ENCODE results near the gene MAIP1. TPM values are rescaled to one million over a fixed set of nuclear protein-coding genes. Genes with fewer than 3 reads are reported as not detected.

Gene MAIP1
- total and polyA plus RNA-seq, 2 of the 4 experiments (the other 2 are of a cell fraction), result 14.2 to 16.8 TPM

GRCh38 chr2:199958014-199958413, 2.6 kb downstream of the MAIP1 start:
- ATAC-seq (ENCODE audit: low read depth) (no peak), DNase-seq (no peak)
- Histone ChIP-seq H2BK5ac (ENCODE audit: low read depth, low read length, poor library complexity, severe bottlenecking) (no peak overlapping the region), H2AK5ac (ENCODE audit: low read depth, low read length) (no peak overlapping the region), H4K20me1 (ENCODE audit: insufficient read depth, low read length) (0 out of 2 replicates have a peak, but pooled peaks cover 6% of the 10 kb centered on the region), H2BK120ac (ENCODE audit: low read depth, low read length) (no peak overlapping the region), H2AK9ac (replicated peaks; ENCODE audit: low read depth, low read length, poor library complexity) (no peak overlapping the region), H3K9me1 (ENCODE audit: insufficient read depth, low read length) (0 out of 2 replicates have a peak, but pooled peaks cover 4% of the 10 kb centered on the region), H2BK20ac (ENCODE audit: low read depth, low read length) (no peak overlapping the region), H3K79me1 (ENCODE audit: low read depth in 1 of 2, low read length in 2 of 2) (peaks cover 29 to 39% of the 10 kb centered on the region in 2 experiments), H2AFZ (replicated peaks; ENCODE audit: low read length, poor library complexity) (no peak overlapping the region), H3K9me3 (ENCODE audit: control insufficient read depth, insufficient read depth, low read length) (no peaks in the 10 kb centered on the region), H3K23ac (ENCODE audit: low read depth, low read length) (no peak overlapping the region), H3K18ac (ENCODE audit: low read depth, low read length) (no peak overlapping the region), H3K27ac (ENCODE audit: insufficient read depth, low read length) (no peak overlapping the region), H3K14ac (replicated peaks; ENCODE audit: low read depth, low read length) (no peak overlapping the region), H4K91ac (ENCODE audit: insufficient read depth, low read depth, low read length) (no peak overlapping the region), H3K4me2 (ENCODE audit: low read depth, low read length) (no peak overlapping the region), H3K4me1 (ENCODE audit: control insufficient read depth, insufficient read depth, low read length) (peaks cover 8% of the 10 kb centered on the region), H2BK15ac (ENCODE audit: low read depth, low read length) (no peak overlapping the region), H3K9ac (ENCODE audit: low read depth, low read length) (no peak overlapping the region), H4K5ac (ENCODE audit: low read depth, low read length) (no peak overlapping the region), H3K4me3 (ENCODE audit: insufficient read depth, low read depth, low read length) (no peak overlapping the region), H3K36me3 (ENCODE audit: control insufficient read depth, insufficient read depth, low read length) (peaks cover 16% of the 10 kb centered on the region), H3K56ac (ENCODE audit: extremely low read depth, insufficient read depth, low read length) (no peak overlapping the region), H3K27me3 (ENCODE audit: control insufficient read depth, insufficient read depth, low read length) (no peaks in the 10 kb centered on the region), H3K4ac (ENCODE audit: low read depth, low read length) (no peak overlapping the region), H4K8ac (ENCODE audit: low read depth in 2 of 2, low read length in 2 of 2) (no peak overlapping the region)
- 95% methylated on average over 3 of the region's 4 CpGs; no CpG with 5 or more reads in 1 of the 2 experiments for WGBS, 2 experiments (ENCODE audit: extremely low coverage in 2 of 2, insufficient read length in 1 of 2)
- no peak for TF ChIP-seq RCOR1 (IDR thresholded peaks at IDR 0.05; ENCODE audit: insufficient replicate concordance, low read length)
- TF ChIP-seq NFE2L2 (IDR thresholded peaks at IDR 0.05; ENCODE audit: low read depth, low read length), result no peak
- TF ChIP-seq SMC3 (IDR thresholded peaks at IDR 0.05; ENCODE audit: low read depth, low read length), result no peak
- no peak for TF ChIP-seq MAFK (IDR thresholded peaks at IDR 0.05; ENCODE audit: low read depth, low read length)
- TF ChIP-seq CEBPB (IDR thresholded peaks at IDR 0.05; ENCODE audit: low read depth, low read length), result no peak
- TF ChIP-seq FOS (IDR thresholded peaks at IDR 0.05; ENCODE audit: low read depth, low read length), result no peak
- TF ChIP-seq USF2 (IDR thresholded peaks at IDR 0.05; ENCODE audit: low read depth, low read length), result no peak
- TF ChIP-seq CTCF (conservative IDR thresholded peaks at IDR 0.05; ENCODE audit: low read depth, low read length), result no peak
- TF ChIP-seq RFX5 (IDR thresholded peaks at IDR 0.05; ENCODE audit: low read depth, low read length), result no peak
- TF ChIP-seq MAZ (IDR thresholded peaks at IDR 0.05; ENCODE audit: borderline replicate concordance, low read depth, low read length), result no peak
- TF ChIP-seq ELK1 (IDR thresholded peaks at IDR 0.05; ENCODE audit: borderline replicate concordance, low read depth, low read length), result no peak
- no peak for TF ChIP-seq POLR2A (IDR thresholded peaks at IDR 0.05; ENCODE audit: low read depth, low read length)
- TF ChIP-seq RAD21 (IDR thresholded peaks at IDR 0.05; ENCODE audit: low read length), result no peak
- no peak for TF ChIP-seq BHLHE40 (IDR thresholded peaks at IDR 0.05; ENCODE audit: low read depth, low read length)
- no peak for TF ChIP-seq MXI1 (IDR thresholded peaks at IDR 0.05; ENCODE audit: borderline replicate concordance, low read depth, low read length)
- no peak for TF ChIP-seq CHD1 (IDR thresholded peaks at IDR 0.05; ENCODE audit: low read depth, low read length)
- dilution Hi-C loops (cut with HindIII; ENCODE audit: low sequenced_read_pairs, unreplicated experiment), result no loop called here
- intact Hi-C loops (cut with micrococcal nuclease), result no loop called here
- ChIA-PET CTCF (no interaction called here), POLR2A (ENCODE audit: unreplicated experiment) (no interaction called here)
- in situ Hi-C loops (cut with MboI; ENCODE audit: low sequenced_read_pairs), result no loop called here
- BruUV-seq (replicated peaks), result no TSS peak
